Adrenal gland (tissue), 5 donors: ENCODE measurements around the gene NINJ1.

ENCODE experiments used
- CTCF ChIP-seq, 6 experiments: fragments of 450-650 bp in 4 of 6; fragments of 200-600 bp in 2 of 6; sonication (generic) in 1 of 6; IDR thresholded peaks; 1 replicate in 5 of 6; 2 replicates in 1 of 6; pipeline versions ENCODE4 v1.5.1 to v1.8.0; 2016 to 2021; ENCODE audit warnings: antibody characterized with exemption in 6 of 6, mild to moderate bottlenecking in 2 of 6, moderate library complexity in 1 of 6
- POLR2A ChIP-seq, 2 donors: fragments of 450-650 bp; IDR thresholded peaks; one replicate each; pipeline ENCODE4 v1.6.1; 2017; ENCODE audit warnings: antibody characterized with exemption in 2 of 2, mild to moderate bottlenecking in 2 of 2, moderate library complexity in 1 of 2
- donor health status: DM: no; HTN: no; CAD: no.

GRCh38 chr9:93112116-93112863 lies 21.8 kb downstream of the NINJ1 start:
- TF ChIP-seq POLR2A (IDR thresholded peaks at IDR 0.05), result no peak
- TF ChIP-seq CTCF (IDR thresholded peaks at IDR 0.05), result no peak
